HepG2 (cell line): Measurements from ENCODE around the gene HSD11B1L. TPM values are rescaled to one million over a fixed set of nuclear protein-coding genes. Genes with fewer than 3 reads are reported as not detected.

Source experiments
- BORCS8-MEF2B ChIP-seq: sonication (generic); formaldehyde crosslinking; IDR thresholded peaks from 2 replicates; pipeline ENCODE4 v1.8.0; 2022; ENCODE audit warnings: mild to moderate bottlenecking, missing genetic modification reagents
- HDAC1 ChIP-seq: sonication (generic); formaldehyde crosslinking; IDR thresholded peaks from 2 replicates; pipeline ENCODE4 v1.5.1; 2020; ENCODE audit warnings: mild to moderate bottlenecking, missing genetic modification reagents
- HNRNPL ChIP-seq: fragments of 200-400 bp; formaldehyde crosslinking; IDR thresholded peaks from 2 replicates; pipeline ENCODE4 v1.6.1; 2017; ENCODE audit warnings: mild to moderate bottlenecking, low read depth, low read length
- HOXA9 ChIP-seq: sonication (generic); formaldehyde crosslinking; IDR thresholded peaks from 2 replicates; pipeline ENCODE4 v1.8.1; 2022; ENCODE audit warnings: missing genetic modification reagents, mild to moderate bottlenecking, moderate library complexity, borderline replicate concordance
- ISL2 ChIP-seq: sonication (generic); formaldehyde crosslinking; IDR thresholded peaks from 2 replicates; pipeline ENCODE4 v1.5.0; 2020; ENCODE audit warnings: missing genetic modification reagents
- KDM5A ChIP-seq: fragments of 200-600 bp; sonication (generic); IDR thresholded peaks from 2 replicates; pipeline ENCODE4 v1.7.0; 2018; ENCODE audit warnings: antibody characterized with exemption, mild to moderate bottlenecking, low read length, borderline replicate concordance
- POLR2A ChIP-seq, 2 experiments: IDR thresholded peaks; 2 replicates each; pipeline ENCODE4 v1.6.1; 2011; ENCODE audit warnings: low read depth in 2 of 2, low read length in 2 of 2, mild to moderate bottlenecking in 1 of 2, moderate library complexity in 1 of 2; ENCODE audit not compliant: insufficient read depth in 1 of 2
- RARG ChIP-seq: sonication (generic); formaldehyde crosslinking; IDR thresholded peaks from 2 replicates; pipeline ENCODE4 v1.4.0; 2020; ENCODE audit warnings: low read depth, mild to moderate bottlenecking, missing genetic modification reagents
- SIN3A ChIP-seq: IDR thresholded peaks from 2 replicates; pipeline ENCODE4 v1.6.1; 2011; ENCODE audit warnings: low read depth, mild to moderate bottlenecking, control low read depth, low read length, borderline replicate concordance
- SP4 ChIP-seq: sonication (generic); formaldehyde crosslinking; IDR thresholded peaks from 2 replicates; pipeline ENCODE4 v1.8.1; 2023; ENCODE audit warnings: mild to moderate bottlenecking, missing genetic modification reagents
- TAF15 ChIP-seq: fragments of 200-400 bp; formaldehyde crosslinking; IDR thresholded peaks from one replicate; pipeline ENCODE4 v1.6.1; 2018; ENCODE audit warnings: mild to moderate bottlenecking, low read depth, low read length; ENCODE audit not compliant: poor library complexity, severe bottlenecking
- TGIF2 ChIP-seq: IDR thresholded peaks from 2 replicates; pipeline ENCODE4 v1.6.1; 2016; ENCODE audit warnings: control low read depth, missing compliant biosample characterization
- ZC3H13 ChIP-seq: sonication (generic); formaldehyde crosslinking; IDR thresholded peaks from 2 replicates; pipeline ENCODE4 v1.8.1; 2023; ENCODE audit warnings: mild to moderate bottlenecking, missing genetic modification reagents, moderate library complexity
- ZFP37 ChIP-seq: sonication (generic); formaldehyde crosslinking; IDR thresholded peaks from 2 replicates; pipeline ENCODE4 v1.4.0; 2020; ENCODE audit warnings: missing genetic modification reagents, borderline replicate concordance
- ZFP90 ChIP-seq: sonication (generic); formaldehyde crosslinking; IDR thresholded peaks from 2 replicates; pipeline ENCODE4 v1.8.0; 2022; ENCODE audit warnings: missing genetic modification reagents, mild to moderate bottlenecking, inconsistent platforms, borderline replicate concordance
- ZFY ChIP-seq: sonication (generic); formaldehyde crosslinking; IDR thresholded peaks from 2 replicates; pipeline ENCODE4 v1.4.0; 2020; ENCODE audit warnings: missing genetic modification reagents
- ZNF20 ChIP-seq: sonication (generic); formaldehyde crosslinking; IDR thresholded peaks from 2 replicates; pipeline ENCODE4 v1.4.0; 2020; ENCODE audit warnings: mild to moderate bottlenecking, moderate library complexity, missing genetic modification reagents
- ZNF574 ChIP-seq: sonication (generic); formaldehyde crosslinking; IDR thresholded peaks from 2 replicates; pipeline ENCODE4 v1.4.0; 2020; ENCODE audit warnings: missing genetic modification reagents
- ZNF747 ChIP-seq: sonication (generic); formaldehyde crosslinking; IDR thresholded peaks from 2 replicates; pipeline ENCODE4 v1.8.1; 2023; ENCODE audit warnings: missing genetic modification reagents, mild to moderate bottlenecking, borderline replicate concordance
- ZNF773 ChIP-seq: sonication (generic); formaldehyde crosslinking; IDR thresholded peaks from 2 replicates; pipeline ENCODE4 v1.4.0; 2020; ENCODE audit warnings: missing genetic modification reagents, borderline replicate concordance
- polyA plus RNA-seq, 8 experiments: library from polyadenylated mRNA; depleted of rRNA in 3 of 8; stranded (reverse) in 7 of 8; unstranded in 1 of 8; fragments of >200 nt; fragmentation: Illumina TruSeq in 4 of 8; extraction: Trizol in 4 of 8; gene quantifications; 2 replicates each; pipeline versions ENCODE4 v1.2.1 to v1.2.3, GENCODE V29; 2011 to 2016; ENCODE audit warnings: low read depth in 4 of 8, missing spikeins in 1 of 8, mixed read lengths in 1 of 8; ENCODE audit not compliant: insufficient read depth in 1 of 8
- total RNA-seq, 5 experiments: library from RNA; depleted of rRNA; stranded (reverse); fragments of >200 nt; fragmentation: Illumina TruSeq; extraction: Trizol; gene quantifications; 2 replicates each; pipeline ENCODE4 v1.2.3, GENCODE V29; 2016; ENCODE audit warnings: low read depth in 1 of 5

Gene HSD11B1L
- total and polyA plus RNA-seq, 2 of the 13 experiments (the other 11 are each of a cell fraction or from before 2014, with no cell fraction given) = 2.8 to 3.9 TPM

- TF ChIP-seq HNRNPL (0 out of 2 replicates have a peak, but pooled peaks have one; percentile 9), ZFY (CRISPR knock-in tag) (0 out of 2 replicates have a peak, but pooled peaks have one; percentile 2), POLR2A (IDR thresholded peaks at IDR 0.05; ENCODE audit: insufficient read depth in 1 of 2, low read depth in 2 of 2, low read length in 2 of 2) (peak in 1 of 2 experiments; percentile 39; a peak in 2 of 4 replicates), ZNF747 (no peak), HDAC1 (CRISPR knock-in tag) (peak; percentile 34), SP4 (peak; percentile 40; the same call in 1 of the 2 replicates), SIN3A (peak; percentile 52; the same call in 1 of the 2 replicates), ISL2 (CRISPR knock-in tag) (0 out of 2 replicates have a peak, but pooled peaks have one; percentile 17), TGIF2 (CRISPR knock-in tag) (0 out of 2 replicates have a peak, but pooled peaks have one; percentile 10), ZC3H13 (peak; percentile 87), TAF15 (peak; percentile 8), ZNF773 (peak; percentile 50; the same call in 1 of the 2 replicates), RARG (CRISPR knock-in tag) (no peak), BORCS8-MEF2B (0 out of 2 replicates have a peak, but pooled peaks have one; percentile 5), HOXA9 (CRISPR knock-in tag) (0 out of 2 replicates have a peak, but pooled peaks have one; percentile 22), ZNF20 (CRISPR knock-in tag) (no peak), ZFP90 (CRISPR knock-in tag) (0 out of 2 replicates have a peak, but pooled peaks have one; percentile 22), ZFP37 (0 out of 2 replicates have a peak, but pooled peaks have one; percentile 32), ZNF574 (peak; percentile 44; the same call in 1 of the 2 replicates), KDM5A (0 out of 2 replicates have a peak, but pooled peaks have one; percentile 26)
- TF ChIP-seq, all 625 proteins: peak for 35
Measured at GRCh38 chr19:5690955-5691821, 10.4 kb downstream of the HSD11B1L start (continued).
